NCI-H2107 treated with DMSO at 0.1 percent for 48 hours (cell line): ENCODE results near the gene TNNT1.
"Not testable (repeated sequence)": the region's sequence is repeated elsewhere in the genome, so short reads cannot be mapped to it uniquely, and the experiment has no call there.

Source experiments
- DNase-seq: peaks from one replicate; lab custom pipeline; 2025; ENCODE audit not compliant: unreplicated experiment; lab: John Stamatoyannopoulos, UW

The TNNT1 gene

DNA sequence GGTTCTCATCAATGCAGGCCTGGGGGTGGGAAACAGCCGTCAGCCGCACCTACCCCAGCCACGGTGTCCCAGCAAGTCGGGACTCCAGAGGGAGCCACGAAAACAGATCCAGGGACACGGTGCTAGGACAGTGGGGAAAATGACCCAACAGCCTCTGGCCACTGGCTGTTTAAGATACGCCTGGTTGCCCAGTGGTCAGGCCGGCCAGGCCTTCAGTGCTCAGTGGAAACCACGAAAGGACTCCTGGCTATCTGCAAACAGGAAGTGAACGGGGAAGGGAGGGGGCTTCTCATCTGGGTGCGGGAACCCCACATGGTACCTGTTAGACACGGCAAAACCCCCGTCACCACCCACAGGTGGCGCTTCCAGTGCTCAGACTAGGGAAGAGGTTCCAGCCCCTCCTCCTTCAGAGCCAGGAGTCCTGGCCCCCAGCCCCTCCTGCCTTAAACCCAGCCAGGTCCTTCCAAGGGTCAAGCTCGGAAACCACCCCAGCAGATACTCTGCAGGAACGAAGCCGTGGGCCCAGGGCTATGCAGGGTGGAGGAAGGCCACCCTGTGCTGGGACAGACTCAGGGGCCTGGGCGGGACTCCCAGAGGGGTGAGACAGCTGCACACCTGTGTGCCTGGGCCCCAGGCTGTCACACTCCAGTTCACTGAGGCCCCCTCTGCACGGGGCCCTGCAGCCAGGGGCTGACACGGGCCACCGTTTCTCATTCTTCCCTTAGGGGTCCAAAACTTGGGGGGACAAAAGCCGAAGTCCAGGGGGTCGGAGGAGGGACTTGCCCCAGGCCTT lies 36.0 kb downstream of the TNNT1 start:
- DNase-seq: no peak

DNA sequence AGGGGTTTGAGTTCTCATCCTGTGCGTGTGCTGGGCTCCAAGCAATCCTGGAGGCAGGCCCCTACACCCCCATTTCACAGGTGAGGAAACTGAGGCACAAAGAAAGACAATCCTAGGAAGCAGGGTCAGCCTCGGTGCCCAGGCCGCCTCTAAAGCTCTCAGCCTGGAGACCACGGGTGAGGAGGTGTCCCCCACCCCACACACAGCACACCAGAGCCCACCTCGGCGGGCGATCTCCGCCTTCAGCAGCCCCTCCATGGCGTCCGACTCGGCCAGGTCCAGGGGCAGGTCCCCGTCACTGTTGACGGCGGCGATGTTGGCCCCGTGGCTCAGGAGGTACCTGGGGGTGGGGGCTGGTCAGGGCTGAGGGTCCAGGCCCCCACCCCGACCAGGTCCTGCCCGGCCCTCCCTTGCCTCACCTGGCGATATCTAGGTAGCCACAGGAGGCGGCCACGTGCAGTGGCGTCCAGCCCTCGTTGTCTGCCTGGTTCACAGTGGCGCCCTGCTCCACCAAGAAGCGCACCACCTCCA lies 36.7 kb downstream of the TNNT1 start:
- DNase-seq: no peak

DNA sequence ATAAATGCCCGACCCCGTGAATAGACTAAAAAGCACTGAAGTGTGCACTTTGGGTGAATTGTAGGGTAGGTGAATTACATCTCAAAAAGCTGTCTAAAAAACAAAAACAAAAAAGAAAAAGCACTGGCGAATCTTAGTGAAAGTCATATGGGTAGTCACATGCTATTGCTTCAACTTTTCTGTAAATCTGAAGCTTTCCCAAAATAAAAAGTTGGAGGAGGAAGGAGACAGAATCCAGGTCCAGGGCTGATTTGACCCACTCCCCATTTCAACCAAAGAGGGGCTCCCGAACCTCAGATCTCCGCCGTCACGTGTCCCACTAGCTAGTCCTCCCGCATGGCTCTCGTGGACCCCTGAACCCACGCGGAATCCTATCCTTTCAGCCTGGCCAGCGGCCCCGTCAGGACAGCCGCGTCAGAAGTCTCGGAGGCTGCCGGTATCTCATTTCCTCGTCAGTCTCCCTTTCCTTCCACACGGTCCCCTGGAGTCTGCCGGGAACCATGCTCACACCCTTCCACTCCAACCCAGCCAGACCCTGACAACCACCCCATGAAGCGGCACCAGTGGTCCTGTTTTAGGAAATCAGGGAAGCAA lies 37.7 kb downstream of the TNNT1 start:
- DNase-seq: no peak

DNA sequence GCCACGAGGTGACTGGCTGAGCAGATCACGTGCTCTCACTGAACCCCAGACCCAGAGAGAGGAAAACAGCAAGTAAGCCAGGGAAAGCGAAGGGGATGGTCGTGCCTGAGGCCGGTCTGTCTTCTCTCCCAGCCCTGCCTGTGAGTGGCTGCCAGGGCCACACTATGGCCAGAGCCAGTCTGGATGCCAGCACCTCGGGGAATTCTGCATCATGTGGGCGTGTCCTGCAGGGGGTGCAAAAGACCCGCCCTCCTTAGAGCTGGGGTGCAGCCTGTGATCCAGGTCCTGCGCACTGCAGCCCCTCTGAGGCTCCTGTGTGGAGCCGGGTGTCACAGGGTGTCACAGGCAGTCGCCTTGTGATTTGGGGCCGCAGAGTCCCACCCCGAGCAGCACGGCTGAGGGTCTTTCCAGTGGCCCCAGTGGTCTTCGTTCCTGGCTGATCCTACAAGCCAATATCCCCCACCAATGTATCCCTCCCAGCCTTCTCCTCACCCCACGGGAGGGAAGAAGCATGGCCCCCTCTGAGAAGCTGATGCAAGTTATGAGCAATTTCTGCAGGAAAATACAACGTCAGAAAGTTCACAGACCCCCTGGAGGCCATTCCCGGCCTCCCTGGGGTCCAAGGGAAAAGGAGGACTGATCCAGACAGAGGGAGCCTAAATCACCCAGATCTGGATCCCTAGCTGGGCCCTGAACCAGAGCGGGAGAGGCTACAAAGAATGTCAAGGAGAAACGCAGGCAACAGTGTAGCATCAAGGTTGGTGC lies 39.3 kb downstream of the TNNT1 start:
- DNase-seq: no peak

DNA sequence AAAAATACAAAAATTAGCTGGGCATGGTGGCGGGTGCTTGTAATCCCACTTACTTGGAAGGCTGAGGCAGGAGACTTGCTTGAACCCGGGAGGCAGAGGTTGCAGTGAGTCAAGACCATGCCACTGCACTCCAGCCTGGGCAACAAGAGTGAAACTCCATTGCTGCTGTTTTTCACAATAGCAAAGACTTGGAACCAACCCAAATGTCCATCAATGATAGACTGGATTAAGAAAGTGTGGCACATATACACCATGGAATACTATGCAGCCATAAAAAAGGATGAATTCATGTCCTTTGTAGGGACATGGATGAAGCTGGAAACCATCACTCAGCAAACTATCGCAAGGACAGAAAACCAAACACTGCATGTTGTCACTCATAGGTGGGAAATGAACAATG lies 41.8 kb downstream of the TNNT1 start:
- DNase-seq: not testable (repeated sequence)

DNA sequence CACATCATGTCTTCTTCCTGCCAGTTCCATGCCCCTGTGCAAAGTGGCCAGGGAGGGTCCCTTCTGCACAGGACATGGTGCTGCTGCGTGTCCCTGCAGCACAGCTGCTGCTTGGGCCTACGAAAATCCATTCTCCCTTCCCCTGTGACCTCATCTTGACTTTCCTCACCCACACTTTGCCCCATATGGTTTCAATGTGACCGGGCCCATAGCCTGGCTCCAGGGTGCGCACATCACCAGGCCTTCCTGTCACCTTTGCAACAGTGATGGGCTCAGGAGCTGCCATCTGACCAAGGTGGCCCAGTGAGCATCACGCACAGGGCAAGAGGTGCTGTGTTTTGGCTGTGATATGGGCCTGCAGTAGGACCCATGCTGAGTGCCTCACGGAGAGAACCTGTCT lies 42.4 kb downstream of the TNNT1 start:
- no peak for DNase-seq

DNA sequence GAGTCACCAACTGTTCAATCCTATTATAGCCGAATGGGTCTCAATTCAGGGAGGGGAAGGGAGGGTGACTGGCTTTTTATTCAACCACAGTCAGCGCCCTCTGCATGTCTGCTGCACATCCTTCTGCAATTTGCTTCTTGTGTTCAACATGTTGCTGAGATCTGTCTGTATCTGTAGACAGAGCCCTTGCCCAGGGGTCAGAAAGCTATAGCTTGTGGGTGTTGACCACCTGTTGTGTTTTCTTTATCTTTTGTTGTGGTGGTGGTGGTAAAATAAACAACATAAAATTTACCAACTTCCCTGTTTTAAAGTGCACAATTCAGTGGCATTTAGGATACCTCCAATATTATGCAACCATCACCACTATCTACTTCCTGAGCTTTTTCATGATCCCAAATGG lies 43.8 kb downstream of the TNNT1 start:
- no peak for DNase-seq

DNA sequence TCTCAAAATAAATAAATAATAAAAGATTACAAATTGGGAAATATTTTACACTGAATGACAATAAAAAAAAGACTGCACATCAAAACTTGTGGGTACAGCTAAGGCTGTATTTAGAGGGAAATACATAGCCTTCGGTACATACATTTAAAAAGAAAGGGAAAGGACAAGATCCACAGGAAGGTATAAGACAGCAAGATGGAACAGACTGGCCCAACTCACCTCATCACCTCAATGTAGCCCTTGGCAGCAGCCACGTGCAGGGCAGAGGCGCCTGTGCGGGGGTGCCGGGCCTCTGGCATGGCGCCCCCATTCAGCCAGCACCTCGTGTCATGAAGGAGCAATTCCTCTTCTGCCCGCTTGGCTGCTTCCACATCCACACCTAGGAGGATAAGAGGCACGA lies 45.8 kb downstream of the TNNT1 start:
- no peak for DNase-seq

DNA sequence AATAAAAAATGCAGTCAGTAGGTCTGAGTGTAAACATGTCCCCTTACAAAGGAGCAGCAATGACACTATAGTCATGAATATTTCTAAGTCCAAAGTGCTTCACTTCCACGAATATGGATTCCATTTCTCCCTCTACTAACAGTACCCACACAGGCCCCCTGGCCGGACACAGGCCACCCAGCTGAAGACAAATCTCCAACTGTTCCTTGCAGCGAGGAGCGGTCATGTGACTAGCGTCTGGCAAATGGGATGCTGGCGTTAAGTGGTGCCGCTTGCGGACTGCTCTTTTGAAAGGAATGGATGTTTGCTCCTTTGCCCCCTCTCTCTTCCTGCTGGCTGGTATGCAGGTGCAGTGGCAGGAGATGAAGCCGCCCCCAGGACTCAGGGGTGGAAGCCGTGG lies 47.7 kb downstream of the TNNT1 start:
- DNase-seq: no peak

DNA sequence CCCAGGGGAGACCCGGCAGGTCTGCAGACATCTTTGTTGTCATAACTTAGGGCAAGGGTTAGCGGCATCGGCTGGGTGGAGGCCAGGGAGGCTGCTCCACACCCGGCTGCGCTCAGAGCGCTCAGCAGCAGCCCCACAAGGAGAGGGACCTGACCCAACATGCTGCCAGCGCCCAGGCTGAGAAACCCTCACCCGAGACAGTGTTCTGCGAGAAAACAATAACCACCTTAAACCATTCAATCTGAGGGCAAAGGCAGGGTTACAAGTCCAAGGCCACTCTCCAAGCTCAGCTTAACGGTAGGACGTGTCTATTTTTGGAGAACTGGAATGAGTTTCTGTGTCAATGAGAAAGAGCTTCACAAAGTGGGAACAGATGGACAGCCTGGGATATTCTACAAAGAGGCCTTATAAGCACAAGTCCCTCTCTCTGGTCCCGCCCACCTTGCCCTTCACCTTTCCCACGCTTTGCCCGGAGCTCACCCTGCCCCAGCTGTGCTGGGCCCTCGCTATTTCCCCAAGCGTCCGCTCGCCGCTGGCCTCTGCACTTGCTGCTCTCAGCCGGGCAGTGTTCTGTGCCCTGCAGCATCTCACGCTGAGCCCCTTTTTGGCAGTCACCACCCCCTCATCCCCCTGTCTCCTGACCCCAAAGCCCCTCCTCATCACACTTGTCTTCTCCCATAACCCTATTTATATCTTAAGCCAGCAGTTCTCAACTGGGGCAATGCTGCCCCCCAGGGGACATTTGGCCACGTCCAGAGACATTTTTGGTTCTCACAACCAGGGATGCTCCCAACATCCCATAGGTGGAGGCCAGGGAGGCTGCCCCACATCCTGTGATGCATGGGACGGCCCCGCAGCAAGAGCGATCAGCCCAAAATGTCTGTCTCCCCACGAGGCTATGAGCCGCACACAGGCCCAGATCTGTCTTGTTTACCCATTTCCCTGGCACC lies 49.2 kb downstream of the TNNT1 start:
- DNase-seq: no peak

DNA sequence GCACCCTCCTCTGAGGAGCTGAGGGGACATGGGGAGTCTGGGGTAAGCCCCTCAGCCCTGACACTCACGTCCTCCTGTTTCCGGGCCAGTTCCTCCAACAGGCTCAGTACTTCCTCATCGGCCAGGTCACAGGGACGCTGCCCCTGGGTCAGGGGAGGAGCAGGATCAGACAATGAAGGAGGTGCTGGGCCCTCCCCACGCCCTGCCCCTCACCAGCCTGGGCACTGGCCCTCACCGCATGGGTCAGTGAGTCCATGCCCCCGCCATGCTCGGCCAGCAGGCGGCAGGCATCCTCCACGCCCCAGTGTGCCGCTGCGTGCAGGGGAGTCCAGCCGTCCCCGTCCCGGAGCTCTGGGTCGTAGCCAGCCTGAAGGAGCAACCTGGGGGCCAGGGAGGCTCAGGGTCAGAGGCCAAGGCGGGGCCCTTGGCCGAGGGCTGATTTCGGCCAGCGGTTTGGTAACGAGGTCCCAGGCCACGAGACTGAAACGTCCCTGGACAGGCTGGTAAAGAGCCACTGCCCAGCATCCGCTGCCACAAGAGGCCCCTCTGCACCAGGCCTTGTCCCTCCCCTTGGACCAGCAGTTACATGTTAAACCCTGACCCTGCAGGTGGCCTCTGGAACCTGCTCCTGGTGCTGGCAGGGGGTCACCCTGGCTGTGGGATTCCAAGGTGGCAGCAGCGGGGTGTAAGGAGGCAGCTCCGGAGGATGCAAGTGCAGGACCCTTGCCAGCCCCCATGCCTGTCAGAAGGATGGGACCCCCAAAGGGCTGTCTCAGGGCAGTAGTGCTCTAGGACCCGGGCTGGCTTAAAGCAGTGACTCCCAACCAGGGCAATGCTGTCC lies 50.1 kb downstream of the TNNT1 start:
- DNase-seq: no peak

DNA sequence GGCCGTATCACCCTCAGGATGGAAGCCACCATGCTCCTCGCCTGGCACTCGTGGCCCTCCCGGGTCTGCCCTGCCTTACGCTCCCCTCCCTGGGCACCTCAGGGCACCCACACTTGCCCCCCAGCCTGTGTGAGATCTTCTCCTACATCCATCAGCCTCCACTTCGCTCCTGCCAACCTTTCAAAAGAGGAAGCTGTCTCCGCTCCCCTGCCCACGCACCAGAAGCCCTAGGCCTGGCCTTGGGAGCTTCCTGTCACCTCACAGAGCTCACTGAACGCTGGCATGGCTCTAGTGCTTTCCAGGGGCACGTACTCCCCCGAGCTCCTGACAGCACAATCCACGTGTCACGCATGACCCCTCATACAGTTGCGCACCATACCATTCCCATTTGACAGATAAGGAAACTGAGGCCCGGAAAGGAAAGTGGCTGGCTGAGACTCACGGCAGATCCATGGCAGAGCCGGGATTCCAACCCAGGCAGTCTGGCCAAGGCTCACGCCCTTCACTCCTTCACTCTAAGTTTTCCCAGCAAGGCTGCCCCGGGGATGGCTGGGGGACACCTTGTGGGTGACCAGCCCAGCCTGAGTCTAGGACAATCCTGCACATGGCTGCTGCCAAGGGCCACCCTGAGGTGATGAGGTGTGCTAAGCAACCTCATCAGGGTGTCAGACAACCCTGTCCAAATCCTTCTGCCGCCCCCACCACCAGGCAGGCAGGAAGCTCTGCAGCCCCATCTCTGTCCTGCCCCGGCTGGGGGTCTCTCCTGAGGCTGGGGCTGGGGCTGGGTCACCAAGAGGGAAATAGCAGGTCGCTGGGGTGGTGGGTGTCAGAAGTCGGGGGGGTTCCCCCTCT lies 50.9 kb downstream of the TNNT1 start:
- no peak for DNase-seq

DNA sequence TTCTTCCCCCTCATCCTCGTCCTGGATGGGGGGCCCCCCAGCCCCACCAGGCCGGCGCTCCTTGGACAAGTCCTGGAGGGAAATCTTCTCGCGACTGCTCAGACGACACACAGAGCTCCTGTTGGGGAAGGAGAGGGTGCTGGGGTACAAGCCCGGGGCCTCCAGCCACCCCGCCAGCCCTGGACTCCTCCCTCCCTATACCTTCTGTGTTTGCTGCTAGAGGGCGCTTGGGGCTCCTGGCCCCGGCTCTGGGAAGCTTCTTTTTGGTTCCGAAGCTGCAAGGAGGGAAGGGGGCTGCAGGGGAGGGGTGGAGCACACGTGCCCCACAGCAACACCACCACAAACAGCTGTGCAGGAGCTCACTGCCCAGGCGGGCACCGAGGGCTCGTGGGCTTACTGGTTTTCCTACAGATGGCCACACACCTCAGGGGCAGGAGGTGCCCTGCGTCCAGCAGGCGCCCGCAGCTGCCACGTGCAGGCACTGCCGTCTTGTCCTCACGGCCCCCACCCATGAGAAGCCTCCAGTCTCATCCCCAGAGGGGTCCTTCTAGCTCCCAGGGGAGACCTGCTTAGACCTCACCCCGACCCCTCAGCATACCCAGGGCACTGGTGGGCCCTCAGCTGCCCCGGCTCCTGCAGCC lies 52.8 kb downstream of the TNNT1 start:
- no peak for DNase-seq

DNA sequence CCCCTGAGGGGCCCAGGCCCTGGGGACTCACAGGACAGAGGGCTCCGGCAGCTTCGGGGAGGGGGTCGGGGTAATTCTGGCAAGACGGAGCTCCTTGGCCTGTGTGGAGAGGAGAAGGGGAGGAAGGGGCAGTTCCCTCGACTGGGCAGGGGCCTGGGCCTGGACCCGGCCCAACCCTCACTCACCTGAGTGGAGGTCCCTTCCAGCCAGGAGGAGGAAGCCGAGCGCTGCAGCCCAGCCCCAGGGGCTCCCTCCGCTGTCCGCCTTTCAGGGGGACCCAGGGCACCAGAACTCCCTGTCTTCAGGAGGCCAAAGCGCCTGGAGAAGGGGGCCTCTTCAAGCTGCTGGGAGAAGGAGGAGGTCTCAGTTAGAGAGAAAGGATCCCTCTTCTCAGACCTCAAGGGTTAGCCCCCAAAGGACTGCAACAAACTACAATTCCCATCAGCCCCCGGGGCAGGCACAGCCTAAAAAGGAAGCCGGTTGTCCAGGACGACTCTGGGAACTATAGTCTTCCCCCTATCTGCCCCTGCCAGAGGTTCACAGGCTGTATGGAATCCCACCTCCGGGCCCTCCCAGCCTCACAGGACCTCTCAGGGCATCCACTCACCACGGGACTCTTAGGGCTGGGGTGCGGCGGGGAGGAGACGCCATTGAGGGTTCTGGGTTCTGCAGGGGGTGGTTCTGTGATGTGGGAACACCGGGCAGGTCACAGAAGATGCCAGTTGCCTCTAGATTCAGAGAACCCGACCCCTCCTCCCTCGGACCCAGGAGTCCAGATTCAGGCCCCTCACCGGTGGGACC lies 53.5 kb downstream of the TNNT1 start:
- no peak for DNase-seq

DNA sequence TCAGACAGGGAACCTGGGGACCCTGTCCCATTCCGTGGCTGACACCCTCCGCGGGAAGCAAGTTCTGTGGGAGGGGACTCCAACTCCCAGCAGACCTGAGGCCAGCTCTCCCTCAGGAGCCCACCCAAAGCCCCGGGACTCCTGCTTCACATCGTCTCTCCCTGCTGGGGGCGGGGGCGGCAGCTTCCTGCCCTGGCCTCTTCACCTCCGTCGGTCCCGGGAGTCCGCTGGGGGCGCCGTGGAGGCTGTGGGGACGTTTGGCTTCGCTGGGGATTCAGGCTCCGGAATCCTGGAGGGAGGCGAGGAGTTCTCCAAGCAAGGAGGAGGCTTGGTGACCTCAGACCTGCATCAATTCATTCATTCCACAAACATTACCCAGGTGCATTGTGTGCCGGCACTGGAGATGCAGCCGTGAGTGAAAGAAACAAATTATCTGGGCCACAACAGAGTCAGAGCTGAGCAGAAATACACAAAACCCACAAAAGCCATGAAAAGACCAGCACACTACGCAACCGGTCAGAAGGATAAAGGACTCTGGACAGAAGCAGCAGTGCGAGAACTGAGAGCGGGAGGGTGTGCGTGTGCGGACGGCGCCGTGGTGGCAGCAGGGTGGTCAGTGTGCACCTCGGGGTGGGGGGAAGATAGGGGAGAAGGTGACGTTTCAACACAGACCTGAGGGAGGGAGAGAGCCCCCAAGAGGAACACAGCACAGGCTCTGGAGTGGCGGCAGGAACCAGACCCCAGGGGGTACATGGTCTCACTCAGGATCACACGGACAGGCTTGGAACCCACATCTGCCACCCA lies 54.3 kb downstream of the TNNT1 start:
- no peak for DNase-seq

DNA sequence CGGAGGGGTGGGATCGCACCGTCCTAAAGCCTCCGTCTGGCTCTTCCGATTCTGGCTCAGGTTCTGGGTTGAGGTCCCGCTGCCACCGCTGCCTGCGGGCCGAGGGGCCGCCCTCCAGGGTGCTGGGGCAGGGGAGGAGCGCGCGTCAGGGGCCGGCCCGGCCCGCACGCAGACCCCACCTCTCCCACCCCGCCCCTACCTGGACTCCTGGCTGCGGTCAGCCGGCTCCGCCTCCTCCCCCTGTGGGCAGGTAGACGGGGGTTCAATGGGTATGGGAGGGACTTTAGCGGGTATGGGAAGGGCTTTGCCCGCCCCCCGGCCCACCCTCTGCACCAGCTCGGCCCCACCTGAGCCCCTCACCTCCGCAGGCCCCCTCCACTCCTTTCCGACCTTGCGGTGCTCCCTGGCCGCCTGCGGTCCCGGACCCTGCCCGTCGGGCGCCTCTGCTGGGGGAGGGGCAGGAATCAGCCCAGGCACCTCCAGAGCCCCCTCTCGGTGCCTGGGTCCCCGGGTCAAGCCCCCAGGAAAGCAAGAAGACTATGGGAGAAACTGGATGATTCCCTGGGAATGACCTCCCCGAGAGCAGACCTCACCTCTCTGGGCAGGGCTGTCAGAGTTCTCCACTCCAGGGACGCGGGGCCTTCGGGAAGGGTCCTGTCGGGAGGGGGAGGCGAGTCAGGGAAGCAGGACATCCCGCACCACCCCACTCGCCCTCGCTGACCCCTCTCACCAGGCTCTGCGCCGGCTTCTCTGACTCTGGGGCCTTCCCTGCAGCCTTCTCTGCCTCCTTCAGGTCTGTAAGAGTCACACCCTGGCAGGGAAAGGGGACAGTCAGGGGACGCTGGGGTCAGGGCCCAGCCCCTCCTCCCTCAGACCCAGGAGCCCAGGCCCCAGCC lies 56.3 kb downstream of the TNNT1 start:
- no peak for DNase-seq
